ENCODE results near the gene SOBP.

SOBP gene

GRCh38 chr6:107489636-107490565, at the start of gene SOBP:
Gene SOBP (plus strand): TSS chr6:107490117. CDS start chr6:107490617, 500 bp downstream.
- peak within 1 kb of the TSS; percentile 75 for H3K4me3 ChIP-seq (ENCODE audit: control insufficient read depth, low read depth, low read length)
- peak; percentile 51 for DNase-seq (ENCODE audit: low read depth)

GRCh38 chr6:107440936-107441335, 49.0 kb upstream of the SOBP start:
- H3K4me3 ChIP-seq (ENCODE audit: control insufficient read depth, low read depth, low read length) = no peak overlapping the region
- DNase-seq (ENCODE audit: low read depth) = no peak

More at GRCh38 chr6:107489636-107490565, at the start of gene SOBP:
- TF ChIP-seq CTCF (conservative IDR thresholded peaks at IDR 0.05; ENCODE audit: control insufficient read depth, insufficient read depth, low read depth, low read length) = no peak

GRCh38 chr6:107441682-107442081, 48.2 kb upstream of the SOBP start:
- no peak for DNase-seq (ENCODE audit: low read depth)
- no peak overlapping the region for H3K4me3 ChIP-seq (ENCODE audit: control insufficient read depth, low read depth, low read length)
- TF ChIP-seq CTCF (conservative IDR thresholded peaks at IDR 0.05; ENCODE audit: control insufficient read depth, insufficient read depth, low read depth, low read length) = no peak

More at GRCh38 chr6:107440936-107441335, 49.0 kb upstream of the SOBP start:
- TF ChIP-seq CTCF (conservative IDR thresholded peaks at IDR 0.05; ENCODE audit: control insufficient read depth, insufficient read depth, low read depth, low read length) = no peak

GRCh38 chr6:107442938-107443607, 46.8 kb upstream of the SOBP start:
- no peak overlapping the region for H3K4me3 ChIP-seq (ENCODE audit: control insufficient read depth, low read depth, low read length)
- DNase-seq (ENCODE audit: low read depth) = peak; percentile 33
- no peak for TF ChIP-seq CTCF (conservative IDR thresholded peaks at IDR 0.05; ENCODE audit: control insufficient read depth, insufficient read depth, low read depth, low read length)

GRCh38 chr6:107443608-107444267, 46.2 kb upstream of the SOBP start:
- DNase-seq (ENCODE audit: low read depth) = peak; percentile 67
- H3K4me3 ChIP-seq (ENCODE audit: control insufficient read depth, low read depth, low read length) = no peak overlapping the region
- no peak for TF ChIP-seq CTCF (conservative IDR thresholded peaks at IDR 0.05; ENCODE audit: control insufficient read depth, insufficient read depth, low read depth, low read length)

GRCh38 chr6:107444277-107444676, 45.6 kb upstream of the SOBP start:
- no peak overlapping the region for H3K4me3 ChIP-seq (ENCODE audit: control insufficient read depth, low read depth, low read length)
- no peak for TF ChIP-seq CTCF (conservative IDR thresholded peaks at IDR 0.05; ENCODE audit: control insufficient read depth, insufficient read depth, low read depth, low read length)
- no peak for DNase-seq (ENCODE audit: low read depth)
